22Rv1 (cell line): ENCODE data around the gene PRTFDC1.
"Not testable (repeated sequence)": the region's sequence is repeated elsewhere in the genome, so short reads cannot be mapped to it uniquely, and the experiment has no call there.

ENCODE experiments used
- H3K27ac ChIP-seq: fragments of 450-650 bp; 2 replicates; pipeline ENCODE4 v1.5.1; 2017
- CTCF ChIP-seq: fragments of 450-650 bp; IDR thresholded peaks from 2 replicates; pipeline ENCODE4 v1.5.1; 2017; ENCODE audit warnings: mild to moderate bottlenecking
- ZFX ChIP-seq: fragments of 450-650 bp; IDR thresholded peaks from 2 replicates; pipeline ENCODE4 v1.6.1; 2017; ENCODE audit warnings: antibody characterized with exemption, borderline replicate concordance

PRTFDC1 gene

GRCh38 chr10:24965051-24965450, 12.6 kb upstream of the PRTFDC1 start:
- H3K27ac ChIP-seq: no peak overlapping the region
- no peak for TF ChIP-seq CTCF
- TF ChIP-seq ZFX: no peak

DNA sequence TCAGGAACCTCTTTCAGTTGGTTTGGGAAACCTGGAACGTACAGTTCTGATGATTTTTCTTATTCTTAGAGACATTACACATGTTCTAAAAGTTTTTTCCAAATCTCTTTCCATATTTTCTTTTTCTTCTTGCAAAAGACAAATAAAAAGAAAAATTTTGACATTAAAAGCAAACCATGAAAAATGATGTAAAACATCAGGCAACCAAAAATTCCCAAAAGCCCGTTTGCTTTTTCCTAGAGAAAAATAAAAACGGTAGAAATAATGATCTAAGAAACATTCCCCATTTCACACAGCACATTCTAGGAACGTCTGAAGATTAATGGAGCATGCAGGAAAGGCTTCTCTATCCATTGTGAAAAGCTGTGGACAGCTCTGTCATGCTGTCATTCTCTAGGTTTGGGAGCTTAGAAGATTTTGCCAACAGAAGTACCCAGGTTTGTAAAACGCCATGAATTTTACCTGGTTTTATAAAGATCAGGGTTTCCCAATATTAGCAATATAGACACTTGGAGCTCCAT, 11.2 kb upstream of the PRTFDC1 start:
- no peak for TF ChIP-seq ZFX
- TF ChIP-seq CTCF: no peak
- no peak overlapping the region for H3K27ac ChIP-seq

- no peak for TF ChIP-seq CTCF
- no peak for TF ChIP-seq ZFX
- no peak overlapping the region for H3K27ac ChIP-seq
Measured at GRCh38 chr10:24962995-24963394, 10.6 kb upstream of the PRTFDC1 start.

DNA sequence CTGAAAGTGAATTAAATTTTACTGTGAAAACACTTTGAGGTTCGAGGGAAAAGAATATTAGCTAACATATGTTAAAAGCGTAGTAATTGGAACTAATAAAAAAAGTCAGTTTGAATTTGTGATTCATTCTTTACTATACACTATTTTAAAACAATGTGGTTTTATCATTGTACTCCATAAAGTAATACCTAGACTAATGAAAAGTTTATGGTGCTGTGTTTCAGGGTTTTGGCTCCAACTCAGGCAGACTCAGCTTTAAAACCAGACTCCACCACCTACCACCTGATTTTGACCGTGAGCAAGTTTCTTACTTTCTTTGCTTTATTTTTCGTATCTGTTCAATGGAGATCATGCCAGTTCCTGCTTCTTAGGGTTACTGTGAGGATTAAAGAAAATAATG, 9.2 kb upstream of the PRTFDC1 start:
- no peak overlapping the region for H3K27ac ChIP-seq

GRCh38 chr10:24959382-24959730, 7.0 kb upstream of the PRTFDC1 start:
- H3K27ac ChIP-seq: no peak overlapping the region
- TF ChIP-seq CTCF (no peak), ZFX (no peak)

More for the DNA sequence above, 9.2 kb upstream of the PRTFDC1 start:
- TF ChIP-seq CTCF (no peak), ZFX (no peak)

DNA sequence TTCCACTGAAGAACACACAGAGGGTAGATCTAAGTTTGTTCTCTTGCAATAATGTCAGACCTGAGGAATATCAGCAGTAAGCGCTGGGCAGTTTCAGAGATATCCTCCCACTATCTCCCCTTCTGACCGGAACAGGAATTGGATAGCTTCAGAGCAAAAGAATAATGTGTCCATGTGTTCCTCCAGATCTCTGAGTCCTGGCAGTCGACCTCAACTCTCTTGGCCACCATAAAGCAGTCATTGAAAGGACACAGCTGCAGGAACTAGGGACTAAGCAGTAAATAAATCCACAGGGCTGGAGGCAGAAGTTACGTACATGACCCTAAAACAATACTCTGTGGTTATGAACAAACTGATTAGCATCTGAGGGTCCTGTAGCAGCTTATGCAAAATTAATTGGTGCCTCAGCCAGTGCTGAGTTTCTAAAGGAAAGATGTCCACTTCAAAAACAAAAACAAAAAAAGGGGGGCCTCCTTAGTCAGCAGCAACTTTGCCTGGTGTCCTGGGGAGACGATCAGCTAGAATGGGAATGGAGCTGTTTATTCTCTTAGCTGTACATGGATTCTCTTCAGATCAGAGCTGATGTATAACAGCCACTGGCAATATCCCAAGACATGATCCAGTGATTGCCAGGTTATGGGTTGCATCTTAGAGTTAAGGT, 6.4 kb upstream of the PRTFDC1 start:
- no peak overlapping the region for H3K27ac ChIP-seq
- no peak for TF ChIP-seq ZFX
- TF ChIP-seq CTCF: no peak

- H3K27ac ChIP-seq: no peak overlapping the region
- TF ChIP-seq ZFX: no peak
- no peak for TF ChIP-seq CTCF
Measured at GRCh38 chr10:24958091-24958720, 5.8 kb upstream of the PRTFDC1 start.

DNA sequence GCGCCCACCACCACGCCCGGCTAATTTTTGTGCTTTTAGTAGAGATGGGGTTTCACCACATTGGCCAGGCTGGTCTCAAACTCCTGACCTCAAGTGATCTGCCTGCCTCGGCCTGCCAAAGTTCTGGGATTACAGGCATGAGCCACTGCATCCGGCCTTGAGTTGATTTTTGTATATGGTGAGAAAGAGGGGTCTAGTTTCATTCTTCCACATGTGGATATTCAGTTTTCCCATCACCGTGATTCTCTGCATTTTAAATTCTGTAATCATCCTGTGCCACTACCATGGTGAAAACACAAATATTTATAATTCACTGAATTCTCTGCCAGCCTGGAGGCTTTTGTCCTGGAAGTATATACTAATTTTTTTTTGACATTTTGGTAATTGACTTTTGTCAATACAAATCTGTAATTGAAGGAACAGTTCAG, 5.2 kb upstream of the PRTFDC1 start:
- not testable (repeated sequence) for H3K27ac ChIP-seq
